Measurements from ENCODE around the gene SF3B5.

SF3B5 gene

DNA sequence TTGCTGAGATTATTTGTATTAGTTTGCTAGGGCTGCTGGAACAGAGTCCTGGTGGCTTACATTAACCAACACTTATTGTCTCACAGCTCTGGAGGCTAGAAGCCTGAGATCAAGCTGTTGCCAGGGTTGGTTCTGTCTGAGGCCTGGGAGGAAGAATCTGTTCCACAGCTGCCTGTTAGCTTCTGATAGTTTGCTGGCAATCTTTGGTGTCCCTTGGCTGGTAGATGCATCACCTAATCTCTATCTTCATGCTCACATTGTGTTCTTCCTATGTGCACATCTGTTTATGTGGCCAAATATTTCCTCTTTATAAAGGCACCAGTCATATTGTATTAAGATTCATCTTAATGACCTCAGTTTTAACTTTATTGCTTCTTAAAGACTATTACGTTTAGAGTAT lies 19.5 kb downstream of the SF3B5 start:
- FAIRE-seq (no peak), DNase-seq (ENCODE audit: insufficient read length, low spot score) (no peak)
- TF ChIP-seq, protein P1, sequence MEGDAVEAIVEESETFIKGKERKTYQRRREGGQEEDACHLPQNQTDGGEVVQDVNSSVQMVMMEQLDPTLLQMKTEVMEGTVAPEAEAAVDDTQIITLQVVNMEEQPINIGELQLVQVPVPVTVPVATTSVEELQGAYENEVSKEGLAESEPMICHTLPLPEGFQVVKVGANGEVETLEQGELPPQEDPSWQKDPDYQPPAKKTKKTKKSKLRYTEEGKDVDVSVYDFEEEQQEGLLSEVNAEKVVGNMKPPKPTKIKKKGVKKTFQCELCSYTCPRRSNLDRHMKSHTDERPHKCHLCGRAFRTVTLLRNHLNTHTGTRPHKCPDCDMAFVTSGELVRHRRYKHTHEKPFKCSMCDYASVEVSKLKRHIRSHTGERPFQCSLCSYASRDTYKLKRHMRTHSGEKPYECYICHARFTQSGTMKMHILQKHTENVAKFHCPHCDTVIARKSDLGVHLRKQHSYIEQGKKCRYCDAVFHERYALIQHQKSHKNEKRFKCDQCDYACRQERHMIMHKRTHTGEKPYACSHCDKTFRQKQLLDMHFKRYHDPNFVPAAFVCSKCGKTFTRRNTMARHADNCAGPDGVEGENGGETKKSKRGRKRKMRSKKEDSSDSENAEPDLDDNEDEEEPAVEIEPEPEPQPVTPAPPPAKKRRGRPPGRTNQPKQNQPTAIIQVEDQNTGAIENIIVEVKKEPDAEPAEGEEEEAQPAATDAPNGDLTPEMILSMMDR (IDR thresholded peaks at IDR 0.05; ENCODE audit: insufficient read depth, missing control alignments): no peak

DNA sequence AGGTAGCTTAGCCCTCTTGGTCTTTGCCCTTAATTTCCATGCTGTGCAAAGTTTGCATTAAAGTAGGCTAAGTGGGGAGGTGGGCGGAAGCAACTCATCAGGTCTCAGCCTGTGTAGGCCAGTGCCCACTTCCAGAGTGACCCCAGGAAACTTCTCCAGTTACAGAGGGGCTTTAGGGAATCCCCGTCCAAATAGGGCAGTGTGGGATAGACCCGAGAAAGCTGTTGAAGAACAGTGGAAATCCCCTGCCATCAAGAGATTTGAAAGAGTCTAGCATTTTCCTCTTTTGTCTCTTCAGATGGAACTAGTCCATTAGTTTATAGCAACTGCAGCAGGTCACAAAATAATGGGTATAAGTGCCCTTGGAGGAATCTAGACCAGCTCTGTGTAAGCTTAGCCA lies 20.2 kb downstream of the SF3B5 start:
- no peak for DNase-seq (ENCODE audit: insufficient read length, low spot score)

DNA sequence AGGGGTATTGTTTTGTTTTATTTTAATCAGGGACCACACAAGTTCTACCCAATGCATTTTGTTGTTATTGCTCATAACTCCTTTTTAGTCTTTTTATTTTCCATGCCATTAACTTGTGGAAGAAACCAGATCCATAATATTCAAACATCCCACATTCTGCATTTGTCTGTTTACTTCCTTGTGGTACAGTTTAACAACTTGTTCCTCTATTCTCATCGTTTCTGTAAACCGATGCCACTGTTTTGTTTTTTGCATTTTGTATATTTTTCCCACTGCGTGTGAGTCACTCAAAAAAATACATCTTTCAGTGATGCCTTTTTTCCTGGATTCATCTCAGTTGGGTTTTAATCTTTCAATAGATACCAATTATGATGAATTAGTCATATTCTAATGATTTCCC lies 22.3 kb downstream of the SF3B5 start:
- no peak for FAIRE-seq

More for the DNA sequence above, 20.2 kb downstream of the SF3B5 start:
- TF ChIP-seq, protein P1 (IDR thresholded peaks at IDR 0.05; ENCODE audit: insufficient read depth, missing control alignments): no peak
- FAIRE-seq: no peak

DNA sequence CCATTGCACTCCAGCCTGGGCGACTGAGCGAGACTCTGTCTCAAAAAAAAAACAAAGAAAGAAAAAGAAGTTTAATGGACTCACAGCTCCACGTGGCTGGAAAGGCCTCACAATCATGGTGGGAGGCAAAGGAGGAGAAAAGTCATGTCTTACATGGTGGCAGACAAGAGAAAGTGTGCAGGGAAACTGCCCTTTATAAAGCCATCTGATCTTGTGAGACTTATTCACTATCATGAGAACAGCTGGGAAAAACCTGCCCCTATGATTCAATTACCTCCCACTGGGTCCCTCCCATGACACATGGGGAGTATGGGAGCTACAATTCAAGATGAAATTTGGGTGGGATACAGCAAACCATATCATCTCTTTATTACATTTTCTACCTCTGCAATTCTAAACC lies 25.9 kb downstream of the SF3B5 start:
- FAIRE-seq (no peak), DNase-seq (ENCODE audit: insufficient read length, low spot score) (no peak)
- TF ChIP-seq, protein P1 (IDR thresholded peaks at IDR 0.05; ENCODE audit: insufficient read depth, missing control alignments): no peak

More for the DNA sequence above, 22.3 kb downstream of the SF3B5 start:
- no peak for DNase-seq (ENCODE audit: insufficient read length, low spot score)
- TF ChIP-seq, protein P1 (IDR thresholded peaks at IDR 0.05; ENCODE audit: insufficient read depth, missing control alignments): no peak

DNA sequence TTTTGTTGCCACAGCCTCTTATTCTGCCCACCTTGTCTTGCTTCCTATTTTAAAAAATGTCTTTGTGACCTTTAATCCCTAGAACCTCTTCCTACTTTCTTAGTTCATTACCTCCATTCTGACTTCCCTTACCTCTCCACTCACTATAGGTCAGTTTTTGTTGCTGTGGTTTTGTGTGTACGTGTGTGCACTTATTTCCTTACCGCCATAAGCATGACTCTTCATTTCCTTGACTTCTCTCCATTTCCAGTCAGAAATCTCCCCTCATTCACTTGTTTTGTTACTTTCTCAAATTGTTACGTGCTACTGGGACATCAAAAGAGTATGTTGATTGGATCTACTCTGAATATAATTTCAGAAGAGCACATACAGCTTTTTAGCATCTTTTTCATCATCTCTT lies 26.6 kb downstream of the SF3B5 start:
- no peak for FAIRE-seq
- TF ChIP-seq, protein P1 (IDR thresholded peaks at IDR 0.05; ENCODE audit: insufficient read depth, missing control alignments): no peak
- DNase-seq (ENCODE audit: insufficient read length, low spot score): no peak

DNA sequence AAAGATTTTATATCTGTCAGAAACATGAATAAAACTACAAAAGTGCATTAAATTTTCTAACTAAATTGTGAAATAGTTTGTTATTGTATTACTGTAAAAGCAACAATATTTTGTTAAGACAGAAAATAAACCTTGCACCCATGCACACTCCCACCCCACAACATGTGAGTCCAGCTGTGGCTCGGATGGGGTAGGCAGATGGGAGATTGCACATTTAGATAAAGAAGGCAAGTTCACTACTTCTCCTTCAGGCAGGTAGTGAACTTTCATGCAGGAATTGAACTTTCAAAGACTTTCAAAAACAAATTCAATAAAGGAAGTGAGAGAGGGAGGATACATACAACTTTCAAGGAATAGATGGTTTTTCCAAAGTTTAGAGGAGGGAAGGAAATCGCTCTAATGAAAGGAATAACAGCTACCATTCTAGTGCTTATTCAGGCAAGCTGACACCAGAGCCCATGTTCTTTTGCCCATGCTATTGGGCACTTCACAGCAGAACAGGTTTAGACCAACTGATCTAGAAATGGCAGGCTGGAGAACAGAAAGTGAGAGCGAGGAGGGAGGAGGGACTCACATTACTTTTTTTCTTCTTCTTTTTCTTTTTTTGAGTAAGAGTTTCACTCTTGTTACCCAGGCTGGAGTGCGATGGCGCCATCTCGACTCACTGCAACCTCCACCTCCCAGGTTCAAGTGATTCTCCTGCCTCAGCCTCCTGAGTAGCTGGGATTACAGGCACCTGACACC lies 28.5 kb downstream of the SF3B5 start:
- FAIRE-seq (no peak), DNase-seq (ENCODE audit: insufficient read length, low spot score) (no peak)
- TF ChIP-seq, protein P1 (IDR thresholded peaks at IDR 0.05; ENCODE audit: insufficient read depth, missing control alignments): no peak

DNA sequence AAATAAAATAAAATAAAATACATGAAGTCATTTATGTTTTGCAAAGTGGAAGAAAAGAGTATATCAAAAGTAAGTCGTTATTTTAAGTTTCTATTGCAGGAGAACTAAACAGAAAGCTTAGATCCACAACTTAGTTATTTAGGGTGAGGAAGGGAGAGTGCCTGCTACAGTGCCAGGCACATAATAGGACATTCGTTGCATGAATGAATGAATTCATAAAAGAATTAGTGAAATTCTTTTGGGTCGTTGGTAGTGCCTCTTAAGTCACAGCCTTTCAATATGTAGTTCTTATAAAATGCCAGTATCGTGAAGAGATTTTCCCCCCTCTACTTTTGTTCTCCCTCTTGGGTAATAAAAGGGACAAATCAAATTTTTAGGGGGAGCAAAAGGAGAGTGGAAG lies 29.1 kb downstream of the SF3B5 start:
- no peak for FAIRE-seq
- TF ChIP-seq, protein P1 (IDR thresholded peaks at IDR 0.05; ENCODE audit: insufficient read depth, missing control alignments): no peak
- DNase-seq (ENCODE audit: insufficient read length, low spot score): no peak

Data from D721Med (cell line).